GM18502 (cell line): Measurements from ENCODE around the gene FAM78B.

ENCODE experiments used
- ATAC-seq: cut with Tn5 transposase; IDR thresholded peaks from one replicate; pipeline ENCODE4 v1.9.1; 2021; ENCODE audit warnings: mild to moderate bottlenecking; ENCODE audit not compliant: unreplicated experiment, poor library complexity

FAM78B gene

GRCh38 chr1:166026143-166026542 is 140.7 kb downstream of the FAM78B start:
- ATAC-seq = no peak

DNA sequence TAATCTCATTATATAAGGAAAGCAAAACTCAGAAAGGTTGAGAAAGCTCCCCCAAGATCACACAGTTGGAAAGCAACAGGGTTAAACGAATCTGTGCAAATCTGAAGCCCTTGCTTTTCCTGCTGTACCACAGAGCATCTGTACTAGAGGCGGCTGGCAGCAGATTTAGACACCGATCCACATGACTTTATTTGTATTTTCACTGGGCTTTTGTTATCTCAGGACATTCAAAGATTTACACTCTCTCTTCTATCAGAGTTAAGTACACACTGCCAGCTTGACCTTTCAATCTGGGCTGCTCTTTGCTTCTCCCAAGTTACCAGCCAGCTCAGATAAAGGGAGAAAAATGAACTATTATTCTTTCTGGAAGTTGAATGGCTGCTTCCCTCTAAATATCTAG is 146.6 kb downstream of the FAM78B start:
- no peak for ATAC-seq
